K562 (cell line): ENCODE measurements around the gene FGF14. TPM values are rescaled to one million over a fixed set of nuclear protein-coding genes. Genes with fewer than 3 reads are reported as not detected.

Experiments
- ATAC-seq: fragments of 200-7000 bp; cut with Tn5 transposase; 3 replicates; pipeline ENCODE4 v1.9.1; 2020; ENCODE audit warnings: moderate library complexity
- BruUV-seq: library from RNA; stranded (reverse); fragments of 400-500 nt; replicated peaks from 2 replicates; lab custom pipeline; 2021; lab: Mats Ljungman, UMichigan
- CTCF ChIA-PET: fragments of 300-600 bp; formaldehyde crosslinking; extraction: SDS; loops from one replicate; lab custom pipeline; 2021; ENCODE audit warnings: low intra/inter-chr PET ratio; lab: Yijun Ruan, JAX
- POLR2A ChIA-PET: fragments of 300-600, 350-650 bp; sonication (Branson Sonifier 250); formaldehyde crosslinking; extraction: SDS; loops from one replicate; lab custom pipeline; 2021; ENCODE audit warnings: antibody characterized with exemption, inconsistent platforms; lab: Yijun Ruan, JAX
- DNase-seq, 4 experiments: peaks; one replicate each; pipeline versions ENCODE4 v3.0.0 to v3.0.0-alpha.2; 2011 to 2018; ENCODE audit warnings: low spot score in 3 of 4, mixed read lengths in 3 of 4; ENCODE audit errors: extremely low read depth in 1 of 4
- FAIRE-seq: peaks from 2 replicates; lab custom pipeline; 2011; peaks lifted over from hg19 to GRCh38; lab: Jason Lieb, UNC
- H2AFZ ChIP-seq: 2 replicates; pipeline ENCODE4 v1.6.0; 2011; ENCODE audit warnings: low read depth, low read length, control low read depth, inconsistent platforms
- H3K27ac ChIP-seq: fragments of 200-600 bp; 3 replicates; pipeline ENCODE4 v1.8.0; 2011; ENCODE audit warnings: low read depth, mild to moderate bottlenecking, control low read depth, inconsistent platforms, low read length, moderate library complexity, mixed read lengths; ENCODE audit errors: extremely low read depth
- H3K27me3 ChIP-seq, 2 experiments: fragments of 300-600 bp in 1 of 2; 2 replicates in 1 of 2; 3 replicates in 1 of 2; pipeline versions ENCODE4 v1.6.0 to v1.8.0; 2011; ENCODE audit warnings: inconsistent platforms in 2 of 2, low read length in 2 of 2, mild to moderate bottlenecking in 1 of 2, mixed read lengths in 1 of 2, moderate library complexity in 1 of 2; ENCODE audit not compliant: control insufficient read depth in 2 of 2, insufficient read depth in 2 of 2
- H3K36me3 ChIP-seq: fragments of 300-600 bp; 3 replicates; pipeline ENCODE4 v1.8.0; 2011; ENCODE audit warnings: mild to moderate bottlenecking, low read length, inconsistent platforms; ENCODE audit not compliant: control insufficient read depth, insufficient read depth
- H3K4me1 ChIP-seq, 2 experiments: fragments of 200-600 bp in 1 of 2; replicated peaks in 1 of 2; 2 replicates in 1 of 2; 3 replicates in 1 of 2; pipeline versions ENCODE4 v1.5.1 to v1.8.0; 2011; ENCODE audit warnings: inconsistent platforms in 2 of 2, low read length in 2 of 2, mild to moderate bottlenecking in 1 of 2, mixed read lengths in 1 of 2, moderate library complexity in 1 of 2; ENCODE audit not compliant: control insufficient read depth in 2 of 2, insufficient read depth in 2 of 2
- H3K4me2 ChIP-seq: 2 replicates; pipeline ENCODE4 v1.6.1; 2011; ENCODE audit warnings: low read length, control low read depth, inconsistent platforms, mixed read lengths; ENCODE audit not compliant: insufficient read depth
- H3K4me3 ChIP-seq: fragments of 200-600 bp; sonication (generic), shearing (Covaris generic); 2 replicates; pipeline ENCODE4 v1.5.1; 2016; ENCODE audit warnings: control low read depth, inconsistent platforms
- H3K79me2 ChIP-seq: fragments of 200-600 bp; 3 replicates; pipeline ENCODE4 v1.8.0; 2011; ENCODE audit warnings: low read length, inconsistent platforms; ENCODE audit not compliant: control insufficient read depth, insufficient read depth
- H3K9ac ChIP-seq, 2 experiments: 2 replicates each; pipeline versions ENCODE4 v1.6.0 to v1.6.1; 2011; ENCODE audit warnings: low read depth in 2 of 2, low read length in 2 of 2, control low read depth in 1 of 2, inconsistent platforms in 1 of 2, mild to moderate bottlenecking in 1 of 2, mixed read lengths in 1 of 2; ENCODE audit not compliant: insufficient read depth in 1 of 2
- H3K9me1 ChIP-seq: one replicate; pipeline ENCODE4 v1.6.0; 2011; ENCODE audit warnings: inconsistent platforms, mild to moderate bottlenecking, low read length, moderate library complexity; ENCODE audit not compliant: control insufficient read depth, insufficient read depth
- H3K9me3 ChIP-seq: replicated peaks from 2 replicates; pipeline ENCODE4 v1.5.1; 2011; ENCODE audit warnings: low read depth, low read length, inconsistent platforms; ENCODE audit not compliant: control insufficient read depth, insufficient read depth
- H4K20me1 ChIP-seq: replicated peaks from 2 replicates; pipeline ENCODE4 v1.6.1; 2011; ENCODE audit warnings: low read length, inconsistent platforms, mixed read lengths; ENCODE audit not compliant: control insufficient read depth, insufficient read depth
- ATF2 ChIP-seq: sonication (generic); formaldehyde crosslinking; IDR thresholded peaks from 2 replicates; pipeline ENCODE4 v1.8.1; 2022; ENCODE audit warnings: missing genetic modification reagents
- E2F5 ChIP-seq: sonication (generic); formaldehyde crosslinking; IDR thresholded peaks from 2 replicates; pipeline ENCODE4 v1.8.0; 2022; ENCODE audit warnings: mild to moderate bottlenecking, missing genetic modification reagents
- ELK1 ChIP-seq: sonication (generic); formaldehyde crosslinking; IDR thresholded peaks from 2 replicates; pipeline ENCODE4 v1.8.1; 2022; ENCODE audit warnings: missing genetic modification reagents
- ETV1 ChIP-seq: fragments of 450-650 bp; conservative IDR thresholded peaks from 2 replicates; pipeline ENCODE4 v1.6.1; 2016; ENCODE audit warnings: missing genetic modification characterization, control low read depth, low read depth, missing compliant biosample characterization
- KDM4B ChIP-seq, 2 experiments: fragments of 450-650 bp in 1 of 2; sonication (generic) in 1 of 2; IDR thresholded peaks; 2 replicates each; pipeline ENCODE4 v1.6.1; 2016 to 2017; ENCODE audit warnings: borderline replicate concordance in 2 of 2, antibody characterized with exemption in 1 of 2, low read depth in 1 of 2, mild to moderate bottlenecking in 1 of 2
- MXI1 ChIP-seq: IDR thresholded peaks from 2 replicates; pipeline ENCODE4 v1.6.1; 2011; ENCODE audit warnings: low read depth, mild to moderate bottlenecking, improper control_type of control experiment, low read length
- PTTG1 ChIP-seq: fragments of 450-650 bp; IDR thresholded peaks from 2 replicates; pipeline ENCODE4 v1.6.1; 2016; ENCODE audit warnings: low read depth, mild to moderate bottlenecking, missing genetic modification characterization, missing compliant biosample characterization
- RBM15 ChIP-seq: fragments of 200-400 bp; formaldehyde crosslinking; IDR thresholded peaks from 2 replicates; pipeline ENCODE4 v1.6.1; 2018; ENCODE audit warnings: mild to moderate bottlenecking, low read length, moderate library complexity; ENCODE audit not compliant: insufficient read depth
- RBM22 ChIP-seq: fragments of 200-400 bp; formaldehyde crosslinking; IDR thresholded peaks from 2 replicates; pipeline ENCODE4 v1.6.1; 2018; ENCODE audit warnings: low read length, low read depth; ENCODE audit not compliant: poor library complexity, severe bottlenecking
- SMAD4 ChIP-seq: fragments of 250-450 bp; sonication (Bioruptor Pico); conservative IDR thresholded peaks from 2 replicates; pipeline ENCODE4 v1.8.0; 2021; ENCODE audit warnings: inconsistent platforms, mild to moderate bottlenecking, moderate library complexity
- SNIP1 ChIP-seq: fragments of 450-650 bp; IDR thresholded peaks from 2 replicates; pipeline ENCODE4 v1.7.1; 2017; ENCODE audit warnings: low read depth, mild to moderate bottlenecking
- TEAD1 ChIP-seq, 2 experiments: fragments of 450-650 bp in 1 of 2; sonication (generic) in 1 of 2; formaldehyde crosslinking; IDR thresholded peaks; 2 replicates each; pipeline versions ENCODE4 v1.4.0 to v1.8.0; 2020 to 2022; ENCODE audit warnings: mild to moderate bottlenecking in 2 of 2, missing genetic modification reagents in 1 of 2
- ZNF280B ChIP-seq: fragments of 250-450 bp; sonication (Bioruptor Pico); IDR thresholded peaks from 2 replicates; pipeline ENCODE4 v1.5.1; 2021; ENCODE audit warnings: mild to moderate bottlenecking
- ZNF354B ChIP-seq: fragments of 250-450 bp; sonication (Bioruptor Pico); IDR thresholded peaks from 2 replicates; pipeline ENCODE4 v1.4.0; 2020
- ZNF589 ChIP-seq: fragments of 200-800 bp; sonication (Bioruptor generic); IDR thresholded peaks from 2 replicates; pipeline ENCODE4 v1.6.1; 2016; ENCODE audit warnings: low read depth, missing genetic modification characterization, missing compliant biosample characterization
- ZNF76 ChIP-seq: fragments of 250-450 bp; sonication (Bioruptor Pico); IDR thresholded peaks from 2 replicates; pipeline ENCODE4 v1.4.0; 2020; ENCODE audit warnings: mild to moderate bottlenecking, moderate library complexity, borderline replicate concordance
- ZNF830 ChIP-seq: fragments of 250-450 bp; sonication (Bioruptor Pico); IDR thresholded peaks from 2 replicates; pipeline ENCODE4 v1.5.0; 2021; ENCODE audit warnings: mild to moderate bottlenecking
- WGBS: fragments of 100-300 bp; shearing (Covaris generic); methylation state at CpG from one replicate; pipeline ENCODE4 v1.1.6; 2016; ENCODE audit warnings: low coverage, mixed read lengths; ENCODE audit not compliant: insufficient coverage; ENCODE audit errors: missing lambda C conversion rate; 5-methylcytosine and 5-hydroxymethylcytosine counted together
- in situ Hi-C: fragments of 300-500 bp; cut with MboI; formaldehyde crosslinking; loops from 4 replicates; pipeline ENCODE4 v1.15.0; 2018; ENCODE audit warnings: inconsistent platforms, mixed read lengths
- intact Hi-C: fragments of 100-400 bp; cut with micrococcal nuclease; formaldehyde crosslinking; loops from 2 replicates; pipeline ENCODE4 v1.14.2; 2022
- polyA plus RNA-seq, 8 experiments: library from polyadenylated mRNA; depleted of rRNA in 4 of 8; stranded (reverse) in 5 of 8; unstranded in 3 of 8; fragments of >200 nt; fragmentation: Nextera tagmentation in 2 of 8; fragmentation: Illumina TruSeq in 1 of 8; extraction: Ambion mirVana in 2 of 8; extraction: Trizol in 1 of 8; gene quantifications; 2 replicates each; pipeline versions ENCODE4 v1.2.1 to v1.2.3, GENCODE V29; 2011 to 2014; ENCODE audit warnings: inconsistent platforms in 1 of 8, missing spikeins in 1 of 8
- total RNA-seq, 7 experiments: library from RNA; depleted of rRNA in 6 of 7; stranded (reverse); fragments of >200 nt in 6 of 7; fragmentation: Illumina TruSeq in 2 of 7; extraction: Trizol in 2 of 7; gene quantifications; 2 replicates each; pipeline versions ENCODE4 v1.2.1 to v1.2.3, GENCODE V29; 2011 to 2021; ENCODE audit warnings: low replicate concordance in 1 of 7

Gene FGF14
- total and polyA plus RNA-seq, 9 of the 15 experiments (the other 6 are each of a cell fraction or from before 2014, with no cell fraction given) = not detected

GRCh38 chr13:102267191-102267590, 134.7 kb downstream of the FGF14 start (continued):
- TF ChIP-seq RBM15 (no peak), PTTG1 (tag) (no peak), KDM4B (IDR thresholded peaks at IDR 0.05; ENCODE audit: borderline replicate concordance in 2 of 2, low read depth in 1 of 2) (no peak), SNIP1 (no peak), SMAD4 (CRISPR knock-in tag) (no peak), ZNF280B (no peak), ELK1 (CRISPR knock-in tag) (no peak), ZNF354B (CRISPR knock-in tag) (no peak), ZNF589 (no peak)

- BruUV-seq = no TSS peak
- WGBS = 0% methylated on average over 1 of the region's 1 CpG
- no peak for ATAC-seq
- Histone ChIP-seq H3K9ac (no peak overlapping the region), H3K27ac (no peak overlapping the region), H4K20me1 (no peaks in the 10 kb centered on the region), H3K9me3 (no peaks in the 10 kb centered on the region), H3K27me3 (no peaks in the 10 kb centered on the region), H3K9me1 (no peaks in the 10 kb centered on the region), H3K4me2 (no peak overlapping the region), H3K4me3 (no peak overlapping the region), H3K79me2 (no peaks in the 10 kb centered on the region), H2AFZ (no peak overlapping the region), H3K4me1 (no peaks in the 10 kb centered on the region), H3K36me3 (no peaks in the 10 kb centered on the region)
- ChIA-PET CTCF (no interaction called here), POLR2A (no interaction called here)
- in situ Hi-C loops (no loop called here), intact Hi-C loops (no loop called here)
- DNase-seq = no peak
- FAIRE-seq = no peak
- TF ChIP-seq ZNF76 (CRISPR knock-in tag) = no peak
- TF ChIP-seq ETV1 = no peak
- no peak for TF ChIP-seq TEAD1 (CRISPR knock-in tag; IDR thresholded peaks at IDR 0.05)
- TF ChIP-seq ZNF830 (CRISPR knock-in tag) = no peak
- TF ChIP-seq MXI1 = no peak
- no peak for TF ChIP-seq RBM22
- TF ChIP-seq ATF2 = no peak
- TF ChIP-seq E2F5 = no peak
Measured at GRCh38 chr13:102261809-102262208, 140.0 kb downstream of the FGF14 start.
